ENCODE measurements around the gene ADGRG7. TPM values are rescaled to one million over a fixed set of nuclear protein-coding genes. Genes with fewer than 3 reads are reported as not detected.

ADGRG7 gene
- total and polyA plus RNA-seq, 2 donors (not counting 1 experiment from before 2014, with no cell fraction given): not detected

- H3K4me3 ChIP-seq (replicated peaks in 1 of 4; ENCODE audit: control extremely low read depth in 1 of 4, insufficient read depth in 1 of 4, low read depth in 3 of 4, low read length in 4 of 4): no peak overlapping the region
- no peaks in the 10 kb centered on the region for H3K79me2 ChIP-seq (ENCODE audit: control insufficient read depth, insufficient read depth, low read length)
- no peak overlapping the region for H3K9ac ChIP-seq (ENCODE audit: insufficient read depth, low read length)
- no peak for TF ChIP-seq CTCF (conservative IDR thresholded peaks at IDR 0.05 in 1 of 2, IDR thresholded peaks at IDR 0.05 in 1 of 2; ENCODE audit: low read depth in 1 of 2, low read length in 2 of 2)
- TF ChIP-seq EZH2 (IDR thresholded peaks at IDR 0.05; ENCODE audit: low read length, missing control alignments): no peak
- no peak overlapping the region for H2AFZ ChIP-seq (ENCODE audit: low read length)
- no peak overlapping the region for H3K27ac ChIP-seq (ENCODE audit: insufficient read depth, low read length)
- peaks cover 6% of the 10 kb centered on the region for H3K27me3 ChIP-seq (ENCODE audit: control insufficient read depth, insufficient read depth, low read length)
- no peaks in the 10 kb centered on the region for H4K20me1 ChIP-seq (ENCODE audit: control insufficient read depth, extremely low read depth, insufficient read depth, low read length)
- no peak overlapping the region for H3K4me2 ChIP-seq (ENCODE audit: extremely low read depth, insufficient read depth, low read length)
- no peaks in the 10 kb centered on the region for H3K4me1 ChIP-seq (ENCODE audit: control insufficient read depth, extremely low read depth, insufficient read depth, low read length)
- no peaks in the 10 kb centered on the region for H3K9me3 ChIP-seq (ENCODE audit: control insufficient read depth, insufficient read depth, low read depth, low read length)
- DNase-seq (ENCODE audit: low read depth in 2 of 2): no peak
- no peaks in the 10 kb centered on the region for H3K36me3 ChIP-seq (ENCODE audit: control insufficient read depth, insufficient read depth, low read length)
Observed at GRCh38 chr3:100647657-100648056, 38.3 kb downstream of the ADGRG7 start.

GRCh38 chr3:100650651-100651619 is 41.5 kb downstream of the ADGRG7 start:
- H3K9ac ChIP-seq (ENCODE audit: insufficient read depth, low read length): no peak overlapping the region
- peak overlapping the region; percentile 38 for H3K27ac ChIP-seq (ENCODE audit: insufficient read depth, low read length)
- TF ChIP-seq CTCF (conservative IDR thresholded peaks at IDR 0.05 in 1 of 2, IDR thresholded peaks at IDR 0.05 in 1 of 2; ENCODE audit: low read depth in 1 of 2, low read length in 2 of 2) (peak in 1 of 2 donors; percentile 22), EZH2 (IDR thresholded peaks at IDR 0.05; ENCODE audit: low read length, missing control alignments) (no peak)

GRCh38 chr3:100653604-100654294 is 44.3 kb downstream of the ADGRG7 start:
- H3K4me2 ChIP-seq (ENCODE audit: extremely low read depth, insufficient read depth, low read length): no peak overlapping the region
- H3K27me3 ChIP-seq (ENCODE audit: control insufficient read depth, insufficient read depth, low read length): no peaks in the 10 kb centered on the region
- H3K9ac ChIP-seq (ENCODE audit: insufficient read depth, low read length): no peak overlapping the region
- H2AFZ ChIP-seq (ENCODE audit: low read length): no peak overlapping the region
- no peaks in the 10 kb centered on the region for H3K79me2 ChIP-seq (ENCODE audit: control insufficient read depth, insufficient read depth, low read length)
- no peaks in the 10 kb centered on the region for H3K4me1 ChIP-seq (ENCODE audit: control insufficient read depth, extremely low read depth, insufficient read depth, low read length)
- no peak for DNase-seq (ENCODE audit: low read depth in 2 of 2)
- no peak overlapping the region for H3K27ac ChIP-seq (ENCODE audit: insufficient read depth, low read length)
- H3K9me3 ChIP-seq (ENCODE audit: control insufficient read depth, insufficient read depth, low read depth, low read length): no peaks in the 10 kb centered on the region
- H4K20me1 ChIP-seq (ENCODE audit: control insufficient read depth, extremely low read depth, insufficient read depth, low read length): no peaks in the 10 kb centered on the region
- H3K36me3 ChIP-seq (ENCODE audit: control insufficient read depth, insufficient read depth, low read length): no peaks in the 10 kb centered on the region
- TF ChIP-seq CTCF (conservative IDR thresholded peaks at IDR 0.05 in 1 of 2, IDR thresholded peaks at IDR 0.05 in 1 of 2; ENCODE audit: low read depth in 1 of 2, low read length in 2 of 2) (no peak), EZH2 (IDR thresholded peaks at IDR 0.05; ENCODE audit: low read length, missing control alignments) (no peak)
- H3K4me3 ChIP-seq (replicated peaks in 1 of 4; ENCODE audit: control extremely low read depth in 1 of 4, insufficient read depth in 1 of 4, low read depth in 3 of 4, low read length in 4 of 4): no peak overlapping the region

More at GRCh38 chr3:100650651-100651619, 41.5 kb downstream of the ADGRG7 start:
- no peaks in the 10 kb centered on the region for H3K27me3 ChIP-seq (ENCODE audit: control insufficient read depth, insufficient read depth, low read length)
- H2AFZ ChIP-seq (ENCODE audit: low read length): peak overlapping the region; percentile 24
- no peaks in the 10 kb centered on the region for H3K9me3 ChIP-seq (ENCODE audit: control insufficient read depth, insufficient read depth, low read depth, low read length)
- H3K4me3 ChIP-seq (replicated peaks in 1 of 4; ENCODE audit: control extremely low read depth in 1 of 4, insufficient read depth in 1 of 4, low read depth in 3 of 4, low read length in 4 of 4): peak overlapping the region in 2 of 4 experiments; percentile 11 to 12
- peak overlapping the region; percentile 48 for H3K4me2 ChIP-seq (ENCODE audit: extremely low read depth, insufficient read depth, low read length)
- H3K36me3 ChIP-seq (ENCODE audit: control insufficient read depth, insufficient read depth, low read length): no peaks in the 10 kb centered on the region
- peak; percentile 69 to 74 for DNase-seq (ENCODE audit: low read depth in 2 of 2)
- H3K79me2 ChIP-seq (ENCODE audit: control insufficient read depth, insufficient read depth, low read length): no peaks in the 10 kb centered on the region
- H3K4me1 ChIP-seq (ENCODE audit: control insufficient read depth, extremely low read depth, insufficient read depth, low read length): no peaks in the 10 kb centered on the region
- no peaks in the 10 kb centered on the region for H4K20me1 ChIP-seq (ENCODE audit: control insufficient read depth, extremely low read depth, insufficient read depth, low read length)

All from fibroblast of lung (primary cell).